HL-60 (cell line): ENCODE results near the gene ATP2B2.

Experiments used
- GABPA ChIP-seq: IDR thresholded peaks from 2 replicates; pipeline ENCODE4 v1.6.1; 2012; ENCODE audit warnings: low read depth
- POLR2AphosphoS5 ChIP-seq: IDR thresholded peaks from 2 replicates; pipeline ENCODE4 v1.6.1; 2012; ENCODE audit warnings: low read depth
- SPI1 ChIP-seq: IDR thresholded peaks from 2 replicates; pipeline ENCODE4 v1.6.1; 2012; ENCODE audit warnings: low read depth, mild to moderate bottlenecking, borderline replicate concordance
- TF ChIP-seq, protein P1 (sequence below): IDR thresholded peaks from one replicate; pipeline ENCODE4 v1.5.1; 2011; ENCODE audit warnings: low read length, control low read depth, inconsistent platforms; ENCODE audit not compliant: insufficient read depth
- TF ChIP-seq, protein P2 (sequence below): IDR thresholded peaks from 2 replicates; pipeline ENCODE4 v1.6.1; 2012; ENCODE audit warnings: low read depth; ENCODE audit not compliant: insufficient replicate concordance

DNA sequence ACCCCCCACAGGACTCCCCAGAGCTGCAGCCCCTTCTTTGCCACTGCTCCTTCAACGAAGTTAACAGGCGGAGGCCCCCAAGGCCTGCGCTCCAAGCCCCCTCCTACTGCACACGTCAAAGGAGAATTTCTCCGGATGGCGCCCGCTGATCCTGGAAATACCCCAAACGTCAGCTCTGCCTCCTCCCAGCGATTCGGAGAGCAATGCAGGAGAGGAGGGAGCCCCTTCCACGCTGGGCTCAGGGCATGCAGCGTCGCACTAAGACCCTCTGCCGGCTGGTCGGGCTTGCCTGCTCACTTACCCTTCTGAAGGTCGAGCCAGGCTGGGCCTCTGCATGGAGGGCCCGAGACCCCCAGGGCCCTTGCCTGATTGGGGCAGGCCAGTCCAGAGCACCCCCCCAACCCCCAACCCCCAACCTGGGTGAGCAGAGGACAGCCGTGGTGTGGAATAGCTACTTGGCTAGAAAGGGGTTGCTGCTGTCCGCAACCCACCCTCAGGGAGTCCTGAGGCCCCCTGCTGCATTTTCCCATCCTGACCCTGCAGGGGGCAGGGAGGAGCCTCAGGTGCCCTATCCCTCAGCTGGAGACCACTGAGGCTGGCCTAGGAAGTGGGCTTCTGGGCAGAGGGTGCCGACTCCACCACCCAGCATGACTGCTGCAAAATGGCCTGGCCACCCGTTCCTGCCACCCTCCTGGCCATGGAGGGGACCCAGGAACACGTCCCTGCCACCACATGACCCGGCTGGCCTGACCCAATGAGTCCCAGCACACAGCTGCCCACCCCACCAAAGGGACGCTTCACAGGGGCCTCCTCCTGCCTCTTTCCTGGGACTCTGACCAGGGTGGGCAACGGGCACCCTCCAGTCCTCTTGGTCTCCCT lies 976 bp downstream of the ATP2B2 start:
- TF ChIP-seq, protein P1, sequence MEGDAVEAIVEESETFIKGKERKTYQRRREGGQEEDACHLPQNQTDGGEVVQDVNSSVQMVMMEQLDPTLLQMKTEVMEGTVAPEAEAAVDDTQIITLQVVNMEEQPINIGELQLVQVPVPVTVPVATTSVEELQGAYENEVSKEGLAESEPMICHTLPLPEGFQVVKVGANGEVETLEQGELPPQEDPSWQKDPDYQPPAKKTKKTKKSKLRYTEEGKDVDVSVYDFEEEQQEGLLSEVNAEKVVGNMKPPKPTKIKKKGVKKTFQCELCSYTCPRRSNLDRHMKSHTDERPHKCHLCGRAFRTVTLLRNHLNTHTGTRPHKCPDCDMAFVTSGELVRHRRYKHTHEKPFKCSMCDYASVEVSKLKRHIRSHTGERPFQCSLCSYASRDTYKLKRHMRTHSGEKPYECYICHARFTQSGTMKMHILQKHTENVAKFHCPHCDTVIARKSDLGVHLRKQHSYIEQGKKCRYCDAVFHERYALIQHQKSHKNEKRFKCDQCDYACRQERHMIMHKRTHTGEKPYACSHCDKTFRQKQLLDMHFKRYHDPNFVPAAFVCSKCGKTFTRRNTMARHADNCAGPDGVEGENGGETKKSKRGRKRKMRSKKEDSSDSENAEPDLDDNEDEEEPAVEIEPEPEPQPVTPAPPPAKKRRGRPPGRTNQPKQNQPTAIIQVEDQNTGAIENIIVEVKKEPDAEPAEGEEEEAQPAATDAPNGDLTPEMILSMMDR, result no peak
- no peak for TF ChIP-seq POLR2AphosphoS5
- TF ChIP-seq GABPA, result no peak
- TF ChIP-seq, protein P2, sequence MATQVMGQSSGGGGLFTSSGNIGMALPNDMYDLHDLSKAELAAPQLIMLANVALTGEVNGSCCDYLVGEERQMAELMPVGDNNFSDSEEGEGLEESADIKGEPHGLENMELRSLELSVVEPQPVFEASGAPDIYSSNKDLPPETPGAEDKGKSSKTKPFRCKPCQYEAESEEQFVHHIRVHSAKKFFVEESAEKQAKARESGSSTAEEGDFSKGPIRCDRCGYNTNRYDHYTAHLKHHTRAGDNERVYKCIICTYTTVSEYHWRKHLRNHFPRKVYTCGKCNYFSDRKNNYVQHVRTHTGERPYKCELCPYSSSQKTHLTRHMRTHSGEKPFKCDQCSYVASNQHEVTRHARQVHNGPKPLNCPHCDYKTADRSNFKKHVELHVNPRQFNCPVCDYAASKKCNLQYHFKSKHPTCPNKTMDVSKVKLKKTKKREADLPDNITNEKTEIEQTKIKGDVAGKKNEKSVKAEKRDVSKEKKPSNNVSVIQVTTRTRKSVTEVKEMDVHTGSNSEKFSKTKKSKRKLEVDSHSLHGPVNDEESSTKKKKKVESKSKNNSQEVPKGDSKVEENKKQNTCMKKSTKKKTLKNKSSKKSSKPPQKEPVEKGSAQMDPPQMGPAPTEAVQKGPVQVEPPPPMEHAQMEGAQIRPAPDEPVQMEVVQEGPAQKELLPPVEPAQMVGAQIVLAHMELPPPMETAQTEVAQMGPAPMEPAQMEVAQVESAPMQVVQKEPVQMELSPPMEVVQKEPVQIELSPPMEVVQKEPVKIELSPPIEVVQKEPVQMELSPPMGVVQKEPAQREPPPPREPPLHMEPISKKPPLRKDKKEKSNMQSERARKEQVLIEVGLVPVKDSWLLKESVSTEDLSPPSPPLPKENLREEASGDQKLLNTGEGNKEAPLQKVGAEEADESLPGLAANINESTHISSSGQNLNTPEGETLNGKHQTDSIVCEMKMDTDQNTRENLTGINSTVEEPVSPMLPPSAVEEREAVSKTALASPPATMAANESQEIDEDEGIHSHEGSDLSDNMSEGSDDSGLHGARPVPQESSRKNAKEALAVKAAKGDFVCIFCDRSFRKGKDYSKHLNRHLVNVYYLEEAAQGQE, result no peak
- TF ChIP-seq SPI1, result no peak
